Stomach (tissue), 4 donors: ENCODE data around the gene C17orf58.

Experiments
- EP300 ChIP-seq: sonication (generic); formaldehyde crosslinking; IDR thresholded peaks from one replicate; pipeline ENCODE4 v1.6.1; 2017; ENCODE audit warnings: antibody characterized with exemption
- POLR2A ChIP-seq, 4 donors: fragments of 450-650 bp; IDR thresholded peaks; one replicate each; pipeline ENCODE4 v1.6.1; 2016; ENCODE audit warnings: antibody characterized with exemption in 4 of 4, control low read depth in 2 of 4, mild to moderate bottlenecking in 1 of 4, moderate library complexity in 1 of 4
- POLR2AphosphoS5 ChIP-seq, 3 donors: sonication (generic); formaldehyde crosslinking; IDR thresholded peaks; one replicate each; pipeline ENCODE4 v1.6.1; 2016; ENCODE audit warnings: antibody characterized with exemption in 3 of 3
- TF ChIP-seq, protein P1 (sequence below), 7 experiments: fragments of 450-650 bp in 4 of 7; fragments of 200-600 bp in 3 of 7; sonication (generic) in 3 of 7; IDR thresholded peaks; one replicate each; pipeline ENCODE4 v1.5.1; 2016 to 2019; ENCODE audit warnings: antibody characterized with exemption in 7 of 7, control low read depth in 2 of 7, mild to moderate bottlenecking in 1 of 7

- no peak for TF ChIP-seq EP300
- TF ChIP-seq, protein P1, sequence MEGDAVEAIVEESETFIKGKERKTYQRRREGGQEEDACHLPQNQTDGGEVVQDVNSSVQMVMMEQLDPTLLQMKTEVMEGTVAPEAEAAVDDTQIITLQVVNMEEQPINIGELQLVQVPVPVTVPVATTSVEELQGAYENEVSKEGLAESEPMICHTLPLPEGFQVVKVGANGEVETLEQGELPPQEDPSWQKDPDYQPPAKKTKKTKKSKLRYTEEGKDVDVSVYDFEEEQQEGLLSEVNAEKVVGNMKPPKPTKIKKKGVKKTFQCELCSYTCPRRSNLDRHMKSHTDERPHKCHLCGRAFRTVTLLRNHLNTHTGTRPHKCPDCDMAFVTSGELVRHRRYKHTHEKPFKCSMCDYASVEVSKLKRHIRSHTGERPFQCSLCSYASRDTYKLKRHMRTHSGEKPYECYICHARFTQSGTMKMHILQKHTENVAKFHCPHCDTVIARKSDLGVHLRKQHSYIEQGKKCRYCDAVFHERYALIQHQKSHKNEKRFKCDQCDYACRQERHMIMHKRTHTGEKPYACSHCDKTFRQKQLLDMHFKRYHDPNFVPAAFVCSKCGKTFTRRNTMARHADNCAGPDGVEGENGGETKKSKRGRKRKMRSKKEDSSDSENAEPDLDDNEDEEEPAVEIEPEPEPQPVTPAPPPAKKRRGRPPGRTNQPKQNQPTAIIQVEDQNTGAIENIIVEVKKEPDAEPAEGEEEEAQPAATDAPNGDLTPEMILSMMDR (IDR thresholded peaks at IDR 0.05), result no peak
- TF ChIP-seq POLR2AphosphoS5 (IDR thresholded peaks at IDR 0.05), result peak; percentile 13 to 71 (median 68)
- TF ChIP-seq POLR2A (IDR thresholded peaks at IDR 0.05), result peak in 1 of 4 donors; percentile 10
Observed at GRCh38 chr17:68035523-68036303, 39.4 kb upstream of the C17orf58 start, which contains the start of gene KPNA2.
